Heart right ventricle (tissue), 16 donors: ENCODE measurements around the gene SULF2. TPM values are rescaled to one million over a fixed set of nuclear protein-coding genes. Genes with fewer than 3 reads are reported as not detected.

Experiments used
- ATAC-seq, 8 donors: fragments of 200-7000 bp; cut with Tn5 transposase; one replicate each; pipeline ENCODE4 v1.9.1; 2020; ENCODE audit warnings: mild to moderate bottlenecking in 8 of 8, moderate library complexity in 8 of 8, moderate number of reproducible peaks in 1 of 8
- DNase-seq, 2 donors: peaks; one replicate each; pipeline ENCODE4 v3.0.0-alpha.2; 2020
- H3K27ac ChIP-seq, 10 donors: fragments of 200-600 bp; sonication (generic) in 2 of 10; one replicate each; pipeline versions ENCODE4 v1.5.0 to v1.8.0; 2020 to 2022; ENCODE audit warnings: mild to moderate bottlenecking in 3 of 10
- H3K27me3 ChIP-seq, 7 donors: fragments of 200-600 bp; one replicate each; pipeline ENCODE4 v1.8.0; 2021 to 2022; ENCODE audit warnings: mild to moderate bottlenecking in 2 of 7
- H3K36me3 ChIP-seq, 9 donors: fragments of 200-600 bp; sonication (generic) in 1 of 9; one replicate each; pipeline versions ENCODE4 v1.5.0 to v1.8.0; 2020 to 2022; ENCODE audit warnings: mild to moderate bottlenecking in 2 of 9
- H3K4me1 ChIP-seq, 9 donors: fragments of 200-600 bp; sonication (generic) in 1 of 9; one replicate each; pipeline versions ENCODE4 v1.5.0 to v1.8.0; 2020 to 2022; ENCODE audit warnings: mild to moderate bottlenecking in 4 of 9
- H3K4me3 ChIP-seq, 10 donors: fragments of 200-600 bp; sonication (generic) in 2 of 10; one replicate each; pipeline versions ENCODE4 v1.5.0 to v1.8.0; 2020 to 2022; ENCODE audit warnings: mild to moderate bottlenecking in 7 of 10, moderate library complexity in 2 of 10
- H3K9me3 ChIP-seq, 11 donors: fragments of 200-600 bp in 10 of 11; sonication (generic) in 2 of 11; one replicate each; pipeline versions ENCODE4 v1.5.0 to v1.8.0; 2013 to 2022; ENCODE audit warnings: mild to moderate bottlenecking in 2 of 11, control low read depth in 1 of 11, moderate library complexity in 1 of 11
- WGBS, 2 donors: extraction: QIAGEN DNeasy Blood & Tissue Kit; methylation state at CpG; one replicate each; pipeline ENCODE4 v1.1.7; 2013; ENCODE audit warnings: inconsistent platforms in 1 of 2; 5-methylcytosine and 5-hydroxymethylcytosine counted together
- intact Hi-C, 10 donors: fragments of 100-400 bp; cut with DNase I; formaldehyde crosslinking; loops; one replicate each; pipeline versions ENCODE4 v1.11.1 to v1.14.2; 2022
- polyA plus RNA-seq, 2 donors: library from polyadenylated mRNA; stranded (reverse); fragments of 200-250 nt; gene quantifications; one replicate each; pipeline ENCODE4 v1.2.3, GENCODE V29; 2013
- total RNA-seq, 10 donors: library from RNA; stranded (reverse); fragmentation: NEBNext Ultra II Directional in 3 of 10; extraction: Animal tissue kit (Norgen Biotek cat#: 25700) in 3 of 10; gene quantifications; one replicate each; pipeline versions ENCODE4 v1.2.1 to v1.2.4, GENCODE V29; 2021 to 2023
- TF ChIP-seq, protein P1 (sequence below), 9 donors: fragments of 200-600 bp; sonication (generic) in 2 of 9; IDR thresholded peaks; one replicate each; pipeline versions ENCODE4 v1.5.0 to v1.8.0; 2021 to 2022; ENCODE audit warnings: antibody characterized with exemption in 9 of 9, mild to moderate bottlenecking in 5 of 9, moderate library complexity in 1 of 9
- donor health status: Arrhythmogenic right ventricular cardiomyopathy.
- donor health status: ischemic (EF 13 %, LVEDD 7.1; RV severe dilation, severe dysfunction).
- donor health status: healthy with polysubstance abuse.
- donor health status: DM: no; HTN: yes; CAD: no.
- donor health status: DM: no; HTN: no; CAD: no.
- donor health status: ischemic (EF 25% LVEDD 6.9; RV normal size, moderate dysfunction).
- donor health status: ischemic (EF 25% LVEDD 5.7; RV mildly dilated, moderate dysfunction).
- donor health status: healthy.
- donor health status: DM: yes; HTN: yes; CAD: no.
- donor health status: Ischemic cardiomyopathy.
- donor health status: ischemic (EF 35%, LVEDD 5.7; RV mildly dilated, moderate dysfunction).
- donor health status: nonischemic (EF 11% LVEDD 7.7; RV severe dilation, severe dysfunction).
- donor health status: DM: yes; HTN: yes; CAD: no.
- donor health status: PGD.
- donor health status: ischemic (EF 29% LVEDD 5.4; RV normal size, mild dysfunction).
- donor health status: nonischemic (EF 23%, LVEDD 6.1; RV moderate dilation, normal function).

Gene SULF2
- total and polyA plus RNA-seq, 12 donors: 16.7 to 40.6 (median 26.4) TPM

DNA sequence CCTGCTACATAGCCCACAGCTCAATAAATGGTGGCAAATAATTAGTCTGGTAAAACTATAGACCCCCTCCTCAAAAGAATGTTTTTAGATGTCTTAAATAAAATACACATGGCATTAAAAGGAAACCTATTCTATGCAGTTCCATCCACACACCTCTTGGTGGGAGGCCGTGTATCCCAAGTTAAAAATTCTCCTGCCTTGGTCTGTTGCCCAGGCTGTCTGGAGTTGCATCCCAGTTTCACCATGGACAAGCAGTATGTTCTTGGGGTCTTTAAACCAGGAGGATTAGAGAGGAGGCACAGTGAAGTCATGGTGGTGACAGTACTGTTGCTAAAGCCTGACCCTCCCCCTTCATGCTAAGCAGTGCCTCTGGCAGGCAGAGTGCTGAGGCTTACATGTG, 95.5 kb downstream of the SULF2 start:
- Histone ChIP-seq H3K9me3 (peaks cover 6 to 47% (median 30%) of the 10 kb centered on the region in 11 donors), H3K4me3 (no peak overlapping the region), H3K36me3 (peaks cover 0 to 66% (median 6%) of the 10 kb centered on the region in 9 donors), H3K4me1 (no peaks in the 10 kb centered on the region), H3K27me3 (no peaks in the 10 kb centered on the region), H3K27ac (no peak overlapping the region)
- DNase-seq: no peak
- TF ChIP-seq, protein P1, sequence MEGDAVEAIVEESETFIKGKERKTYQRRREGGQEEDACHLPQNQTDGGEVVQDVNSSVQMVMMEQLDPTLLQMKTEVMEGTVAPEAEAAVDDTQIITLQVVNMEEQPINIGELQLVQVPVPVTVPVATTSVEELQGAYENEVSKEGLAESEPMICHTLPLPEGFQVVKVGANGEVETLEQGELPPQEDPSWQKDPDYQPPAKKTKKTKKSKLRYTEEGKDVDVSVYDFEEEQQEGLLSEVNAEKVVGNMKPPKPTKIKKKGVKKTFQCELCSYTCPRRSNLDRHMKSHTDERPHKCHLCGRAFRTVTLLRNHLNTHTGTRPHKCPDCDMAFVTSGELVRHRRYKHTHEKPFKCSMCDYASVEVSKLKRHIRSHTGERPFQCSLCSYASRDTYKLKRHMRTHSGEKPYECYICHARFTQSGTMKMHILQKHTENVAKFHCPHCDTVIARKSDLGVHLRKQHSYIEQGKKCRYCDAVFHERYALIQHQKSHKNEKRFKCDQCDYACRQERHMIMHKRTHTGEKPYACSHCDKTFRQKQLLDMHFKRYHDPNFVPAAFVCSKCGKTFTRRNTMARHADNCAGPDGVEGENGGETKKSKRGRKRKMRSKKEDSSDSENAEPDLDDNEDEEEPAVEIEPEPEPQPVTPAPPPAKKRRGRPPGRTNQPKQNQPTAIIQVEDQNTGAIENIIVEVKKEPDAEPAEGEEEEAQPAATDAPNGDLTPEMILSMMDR (IDR thresholded peaks at IDR 0.05): no peak
- intact Hi-C loops: loop anchor here in 3 of 10 donors (10.0 kb wide), 2 partner anchors 95 to 605 kb away; partner anchors contain the start of gene SULF2 (in 2 of the 3)
- ATAC-seq: no peak
- 96 to 98% methylated on average over 1 of the region's 1 CpG for WGBS, 2 donors

GRCh38 chr20:47688385-47689381, 96.6 kb downstream of the SULF2 start:
- intact Hi-C loops: loop anchor here in 3 of 10 donors (10.0 kb wide), 2 partner anchors 96 to 606 kb away; partner anchors contain the start of gene SULF2 (in 2 of the 3)
- H3K27me3 ChIP-seq: no peaks in the 10 kb centered on the region
- peaks cover 0 to 55% (median 6%) of the 10 kb centered on the region in 9 donors for H3K36me3 ChIP-seq
- H3K9me3 ChIP-seq: peaks cover 6 to 38% (median 30%) of the 10 kb centered on the region in 11 donors
- 85% methylated on average over 18 of the region's 18 CpGs for WGBS, 2 donors
- DNase-seq: no peak
- H3K27ac ChIP-seq: no peak overlapping the region
- H3K4me1 ChIP-seq: no peaks in the 10 kb centered on the region
- H3K4me3 ChIP-seq: no peak overlapping the region
- no peak for ATAC-seq
- TF ChIP-seq, protein P1 (IDR thresholded peaks at IDR 0.05): no peak

- intact Hi-C loops: loop anchor here in 3 of 10 donors (10.0 kb wide), 2 partner anchors 97 to 607 kb away; partner anchors contain the start of gene SULF2 (in 2 of the 3)
- ATAC-seq (no peak), DNase-seq (no peak)
- WGBS, 2 donors: 90 to 95% methylated on average over 20 of the region's 20 CpGs
- Histone ChIP-seq H3K36me3 (peaks cover 0 to 59% (median 6%) of the 10 kb centered on the region in 9 donors), H3K9me3 (peaks cover 6 to 25% (median 20%) of the 10 kb centered on the region in 11 donors), H3K27ac (no peak overlapping the region), H3K4me3 (no peak overlapping the region), H3K4me1 (peaks cover 3 to 12% (median 9%) of the 10 kb centered on the region in 9 donors), H3K27me3 (no peaks in the 10 kb centered on the region)
- TF ChIP-seq, protein P1 (IDR thresholded peaks at IDR 0.05): no peak
Measured at GRCh38 chr20:47687095-47687987, 97.9 kb downstream of the SULF2 start.
